Vagina (tissue), 2 donors: Measurements from ENCODE around the gene HUS1.
"Not testable (repeated sequence)": the region's sequence is repeated elsewhere in the genome, so short reads cannot be mapped to it uniquely, and the experiment has no call there.

Experiments used
- CTCF ChIP-seq, 3 experiments: fragments of 450-650 bp in 2 of 3; fragments of 200-600 bp in 1 of 3; sonication (generic) in 1 of 3; IDR thresholded peaks; one replicate each; pipeline ENCODE4 v1.5.1; 2017 to 2019; ENCODE audit warnings: antibody characterized with exemption in 3 of 3, mild to moderate bottlenecking in 2 of 3, moderate library complexity in 2 of 3
- POLR2AphosphoS5 ChIP-seq, 2 donors: sonication (generic); formaldehyde crosslinking; IDR thresholded peaks; one replicate each; pipeline ENCODE4 v1.9.0; 2017; ENCODE audit warnings: antibody characterized with exemption in 2 of 2, mild to moderate bottlenecking in 2 of 2, low read depth in 1 of 2; ENCODE audit not compliant: insufficient read depth in 1 of 2

- TF ChIP-seq POLR2AphosphoS5 (IDR thresholded peaks at IDR 0.05; ENCODE audit: insufficient read depth in 1 of 2, low read depth in 1 of 2); CTCF (IDR thresholded peaks at IDR 0.05): not testable (repeated sequence)
These were observed 62.9 kb downstream of the HUS1 start for GRCh38 chr7:47916514-47916913.
